HCT116 (cell line): ENCODE results near the gene TMEM138. TPM values are rescaled to one million over a fixed set of nuclear protein-coding genes. Genes with fewer than 3 reads are reported as not detected.
A peak's percentile ranks its signal among the peaks of the same experiment; 100 is the strongest.

Experiments
- ATAC-seq: fragments of 200-7000 bp; cut with Tn5 transposase; 2 replicates; pipeline ENCODE4 v1.9.1; 2020; ENCODE audit warnings: mild to moderate bottlenecking, moderate library complexity
- BruUV-seq: library from RNA; stranded (reverse); fragments of 400-500 nt; replicated peaks from 2 replicates; lab custom pipeline; 2021; lab: Mats Ljungman, UMichigan
- CTCF ChIA-PET: fragments of 300-600 bp; sonication (Branson Sonifier 250); formaldehyde crosslinking; loops from one replicate; lab custom pipeline; 2021; ENCODE audit warnings: antibody characterized with exemption; lab: Charles Lee
- POLR2A ChIA-PET: fragments of 300-600, 350-600 bp; sonication (Branson Sonifier 250); formaldehyde crosslinking; loops from one replicate; lab custom pipeline; 2021; ENCODE audit warnings: antibody characterized with exemption; lab: Charles Lee
- RAD21 ChIA-PET, 2 experiments: fragments of 300-600 bp; sonication (Branson Sonifier 250); formaldehyde crosslinking; loops; one replicate each; lab custom pipeline; 2023; ENCODE audit warnings: low total read pairs in 2 of 2; ENCODE audit not compliant: uncharacterized antibody in 2 of 2, unreplicated experiment in 2 of 2, low non-redundant PET in 1 of 2; lab: Charles Lee
- DNase-seq: peaks from one replicate; pipeline ENCODE4 v3.0.0-alpha.2; 2010; ENCODE audit warnings: low read depth, low spot score
- H2AFZ ChIP-seq: fragments of 200-600 bp; shearing (Covaris generic), sonication (generic); 2 replicates; pipeline ENCODE4 v1.6.1; 2017; ENCODE audit warnings: low read depth, mixed run types, mixed read lengths, antibody characterized with exemption, low read length; ENCODE audit not compliant: poor library complexity, severe bottlenecking
- H3K27ac ChIP-seq: 2 replicates; pipeline ENCODE4 v1.5.1; 2012; ENCODE audit warnings: low read depth, low read length
- H3K27me3 ChIP-seq: fragments of 200-600 bp; sonication (generic); 2 replicates; pipeline ENCODE4 v1.6.1; 2016; ENCODE audit warnings: mixed run types, low read length, mixed read lengths; ENCODE audit not compliant: insufficient read depth
- H3K36me3 ChIP-seq, 2 experiments: fragments of 200-500 bp in 1 of 2; fragments of 200-600 bp in 1 of 2; sonication (Bioruptor generic) in 1 of 2; sonication (generic) in 1 of 2; 2 replicates each; pipeline versions ENCODE4 v1.5.1 to v1.6.1; 2014 to 2016; ENCODE audit warnings: low read length in 2 of 2, inconsistent platforms in 1 of 2, mixed read lengths in 1 of 2, mixed run types in 1 of 2; ENCODE audit not compliant: insufficient read depth in 2 of 2, control insufficient read depth in 1 of 2
- H3K4me1 ChIP-seq, 2 experiments: fragments of 200-600 bp in 1 of 2; sonication (generic) in 1 of 2; 2 replicates each; pipeline versions ENCODE4 v1.5.1 to v1.6.1; 2012 to 2017; ENCODE audit warnings: low read length in 2 of 2, inconsistent platforms in 1 of 2, mild to moderate bottlenecking in 1 of 2, mixed read lengths in 1 of 2, mixed run types in 1 of 2, moderate library complexity in 1 of 2; ENCODE audit not compliant: insufficient read depth in 2 of 2, control insufficient read depth in 1 of 2
- H3K4me2 ChIP-seq: fragments of 200-600 bp; sonication (generic); 2 replicates; pipeline ENCODE4 v1.6.1; 2017; ENCODE audit warnings: mixed run types, low read length, mixed read lengths
- H3K4me3 ChIP-seq, 2 experiments: fragments of 200-600 bp in 1 of 2; sonication (generic) in 1 of 2; replicated peaks in 1 of 2; 2 replicates each; pipeline ENCODE4 v1.5.1; 2011 to 2016; ENCODE audit warnings: low read length in 2 of 2, control low read depth in 1 of 2, low read depth in 1 of 2, mild to moderate bottlenecking in 1 of 2, mixed read lengths in 1 of 2, mixed run types in 1 of 2
- H3K79me2 ChIP-seq: fragments of 200-600 bp; sonication (generic); 2 replicates; pipeline ENCODE4 v1.6.1; 2017; ENCODE audit warnings: mild to moderate bottlenecking, mixed run types, low read length, moderate library complexity, mixed read lengths; ENCODE audit not compliant: insufficient read depth
- H3K9ac ChIP-seq: fragments of 200-600 bp; sonication (generic); 2 replicates; pipeline ENCODE4 v1.6.1; 2016; ENCODE audit warnings: low read length, mixed read lengths
- H3K9me2 ChIP-seq: fragments of 200-600 bp; sonication (generic), shearing (Covaris generic); 2 replicates; pipeline ENCODE4 v1.6.1; 2017; ENCODE audit warnings: mixed run types, mild to moderate bottlenecking, moderate library complexity; ENCODE audit not compliant: insufficient read depth
- H3K9me3 ChIP-seq, 2 experiments: fragments of 200-500 bp in 1 of 2; fragments of 200-600 bp in 1 of 2; sonication (Bioruptor generic) in 1 of 2; sonication (generic) in 1 of 2; 2 replicates each; pipeline ENCODE4 v1.6.1; 2014 to 2017; ENCODE audit warnings: low read length in 2 of 2, mixed read lengths in 2 of 2, inconsistent platforms in 1 of 2, low read depth in 1 of 2, mild to moderate bottlenecking in 1 of 2, mixed run types in 1 of 2, moderate library complexity in 1 of 2; ENCODE audit not compliant: control insufficient read depth in 1 of 2, insufficient read depth in 1 of 2
- H4K20me1 ChIP-seq: fragments of 200-600 bp; sonication (generic), shearing (Covaris generic); 2 replicates; pipeline ENCODE4 v1.6.1; 2017; ENCODE audit warnings: mixed run types, mild to moderate bottlenecking, moderate library complexity; ENCODE audit not compliant: insufficient read depth
- CEBPB ChIP-seq: IDR thresholded peaks from 2 replicates; pipeline ENCODE4 v1.6.1; 2012; ENCODE audit warnings: low read depth
- EGR1 ChIP-seq: IDR thresholded peaks from 2 replicates; pipeline ENCODE4 v1.6.1; 2012; ENCODE audit warnings: low read depth
- EZH2 ChIP-seq: fragments of 200-600 bp; sonication (generic); IDR thresholded peaks from 2 replicates; pipeline ENCODE4 v1.6.1; 2017; ENCODE audit warnings: antibody characterized with exemption, mixed run types
- EZH2phosphoT487 ChIP-seq: fragments of 200-600 bp; IDR thresholded peaks from 2 replicates; pipeline ENCODE4 v1.6.1; 2018; ENCODE audit warnings: antibody characterized with exemption, borderline replicate concordance
- FOSL1 ChIP-seq: IDR thresholded peaks from 2 replicates; pipeline ENCODE4 v1.6.1; 2012; ENCODE audit warnings: low read depth
- JUND ChIP-seq: IDR thresholded peaks from 2 replicates; pipeline ENCODE4 v1.6.1; 2012
- POLR2A ChIP-seq: IDR thresholded peaks from 2 replicates; pipeline ENCODE4 v1.7.0; 2011; ENCODE audit warnings: borderline replicate concordance; ENCODE audit not compliant: insufficient read depth, insufficient read length; ENCODE audit errors: extremely low read depth
- SIN3A ChIP-seq: IDR thresholded peaks from 2 replicates; pipeline ENCODE4 v1.6.1; 2012; ENCODE audit warnings: low read depth
- SP1 ChIP-seq: IDR thresholded peaks from 2 replicates; pipeline ENCODE4 v1.6.1; 2012; ENCODE audit warnings: low read depth
- SRF ChIP-seq: IDR thresholded peaks from 2 replicates; pipeline ENCODE4 v1.6.1; 2012; ENCODE audit warnings: low read depth
- TCF7L2 ChIP-seq: IDR thresholded peaks from 2 replicates; pipeline ENCODE4 v1.7.0; 2011; ENCODE audit warnings: borderline replicate concordance, inconsistent platforms; ENCODE audit not compliant: insufficient read depth, insufficient read length; ENCODE audit errors: extremely low read depth
- ZFX ChIP-seq: fragments of 450-650 bp; IDR thresholded peaks from 2 replicates; pipeline ENCODE4 v1.6.1; 2017
- intact Hi-C: fragments of 100-400 bp; cut with micrococcal nuclease; formaldehyde crosslinking; loops from 2 replicates; pipeline ENCODE4 v1.10.0; 2022
- total RNA-seq: library from RNA; stranded (reverse); gene quantifications from one replicate; pipeline ENCODE4 v1.2.1, GENCODE V29; 2021; ENCODE audit not compliant: unreplicated experiment
- TF ChIP-seq, protein P1 (sequence below): IDR thresholded peaks from 2 replicates; pipeline ENCODE4 v1.6.1; 2011; ENCODE audit warnings: mild to moderate bottlenecking, low read length, moderate library complexity; ENCODE audit not compliant: insufficient replicate concordance; ENCODE audit errors: extremely low read depth
- TF ChIP-seq, protein P2 (sequence below): IDR thresholded peaks from 2 replicates; pipeline ENCODE4 v1.6.1; 2012

TMEM138 gene
- total RNA-seq, 1 experiment from 2014 or later: 45.0 TPM

DNA sequence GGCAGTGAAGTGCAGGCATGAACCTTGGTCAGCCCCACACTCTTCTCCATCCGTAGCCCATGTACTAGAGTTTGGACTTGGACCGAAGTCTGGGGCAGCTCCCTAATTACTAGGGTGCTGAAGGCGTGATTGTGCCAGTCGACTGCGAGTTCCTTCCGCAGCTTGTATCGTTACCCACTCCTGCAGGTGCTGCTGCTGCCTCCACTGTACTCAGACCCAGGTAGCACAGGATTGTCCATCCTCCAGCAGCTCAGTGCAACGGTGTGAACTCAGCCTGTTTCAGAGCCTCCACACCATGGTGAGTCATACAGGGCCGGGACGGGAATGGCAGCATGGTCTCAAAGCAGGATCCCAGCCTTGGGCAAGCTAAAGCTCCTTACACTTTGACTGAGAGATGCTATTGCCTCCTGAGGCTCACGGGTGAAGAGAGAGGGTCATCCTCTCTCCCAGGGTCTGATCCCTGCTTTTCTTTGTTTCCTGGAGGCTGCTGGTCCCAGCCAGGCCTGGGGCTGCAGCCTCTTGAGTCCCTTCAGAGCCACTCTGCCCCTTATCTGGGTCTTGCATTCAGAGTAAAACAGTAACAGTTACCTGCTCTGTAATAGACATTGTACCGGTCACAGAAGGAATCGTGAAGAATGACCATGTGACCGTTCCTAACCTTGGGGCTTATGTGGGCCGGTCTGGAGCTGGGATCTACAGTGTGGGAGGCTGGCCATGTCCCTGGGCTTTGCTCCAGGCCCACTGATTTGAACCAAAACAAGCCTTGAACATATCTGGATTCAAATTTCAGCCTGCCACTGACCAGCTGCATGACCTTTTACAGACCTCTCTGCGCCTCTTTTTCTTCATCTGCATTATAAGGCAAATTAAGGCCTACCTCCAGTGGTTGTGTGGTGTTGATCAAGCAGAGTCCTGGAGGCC is 27.5 kb upstream of the TMEM138 start:
- H3K36me3 ChIP-seq: peaks cover 3 to 5% of the 10 kb centered on the region in 2 experiments; a peak in 2 of 4 replicates
- peak overlapping the region; percentile 97 for H3K9ac ChIP-seq
- intact Hi-C loops: loop anchor here (5.0 kb wide), 1 partner anchor 293 kb away; no protein-coding TSS in a partner anchor
- POLR2A ChIA-PET: interaction anchor here (0.8 to 2.0 kb wide), 4 partner anchors 27 to 94 kb away, joined by 4 to 45 read pairs (median 6); partner anchors contain the start of genes CPSF7, CYB561A3 and TMEM138
- RAD21 ChIA-PET: interaction anchor here (0.5 to 1.8 kb wide), 3 partner anchors 51 to 303 kb away, joined by 3 to 5 read pairs (median 4); no protein-coding TSS in a partner anchor
- DNase-seq: no peak
- no peaks in the 10 kb centered on the region for H3K27me3 ChIP-seq
- peaks cover 28 to 46% of the 10 kb centered on the region in 2 experiments for H3K4me1 ChIP-seq
- no peaks in the 10 kb centered on the region for H4K20me1 ChIP-seq
- CTCF ChIA-PET: interaction anchor here (0.6 to 4.6 kb wide), 4 partner anchors 27 to 304 kb away, joined by 4 to 120 read pairs (median 4); partner anchors contain the start of gene CYB561A3
- ATAC-seq: no peak
- no peak overlapping the region for H2AFZ ChIP-seq
- H3K4me3 ChIP-seq: peak overlapping the region; percentile 85 to 97
- H3K9me3 ChIP-seq: no peaks in the 10 kb centered on the region
- H3K9me2 ChIP-seq: no peaks in the 10 kb centered on the region
- BruUV-seq: no TSS peak
- H3K79me2 ChIP-seq: peaks cover 57% of the 10 kb centered on the region
- peak overlapping the region; percentile 93 for H3K4me2 ChIP-seq
- no peak for TF ChIP-seq SRF
- no peak for TF ChIP-seq CEBPB
- peak; percentile 27; the same call in 1 of the 2 replicates for TF ChIP-seq JUND
- no peak for TF ChIP-seq EGR1
- TF ChIP-seq EZH2: no peak
- TF ChIP-seq, protein P1, sequence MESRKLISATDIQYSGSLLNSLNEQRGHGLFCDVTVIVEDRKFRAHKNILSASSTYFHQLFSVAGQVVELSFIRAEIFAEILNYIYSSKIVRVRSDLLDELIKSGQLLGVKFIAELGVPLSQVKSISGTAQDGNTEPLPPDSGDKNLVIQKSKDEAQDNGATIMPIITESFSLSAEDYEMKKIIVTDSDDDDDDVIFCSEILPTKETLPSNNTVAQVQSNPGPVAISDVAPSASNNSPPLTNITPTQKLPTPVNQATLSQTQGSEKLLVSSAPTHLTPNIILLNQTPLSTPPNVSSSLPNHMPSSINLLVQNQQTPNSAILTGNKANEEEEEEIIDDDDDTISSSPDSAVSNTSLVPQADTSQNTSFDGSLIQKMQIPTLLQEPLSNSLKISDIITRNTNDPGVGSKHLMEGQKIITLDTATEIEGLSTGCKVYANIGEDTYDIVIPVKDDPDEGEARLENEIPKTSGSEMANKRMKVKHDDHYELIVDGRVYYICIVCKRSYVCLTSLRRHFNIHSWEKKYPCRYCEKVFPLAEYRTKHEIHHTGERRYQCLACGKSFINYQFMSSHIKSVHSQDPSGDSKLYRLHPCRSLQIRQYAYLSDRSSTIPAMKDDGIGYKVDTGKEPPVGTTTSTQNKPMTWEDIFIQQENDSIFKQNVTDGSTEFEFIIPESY: no peak
- no peak for TF ChIP-seq EZH2phosphoT487
- TF ChIP-seq TCF7L2: no peak
- peak; percentile 22; the same call in 1 of the 2 replicates for TF ChIP-seq ZFX
- TF ChIP-seq SIN3A: no peak
- TF ChIP-seq, protein P2, sequence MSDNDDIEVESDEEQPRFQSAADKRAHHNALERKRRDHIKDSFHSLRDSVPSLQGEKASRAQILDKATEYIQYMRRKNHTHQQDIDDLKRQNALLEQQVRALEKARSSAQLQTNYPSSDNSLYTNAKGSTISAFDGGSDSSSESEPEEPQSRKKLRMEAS: 0 out of 2 replicates have a peak, but pooled peaks have one; percentile 24
- no peak for TF ChIP-seq SP1
- TF ChIP-seq POLR2A: peak; percentile 35
- peak; percentile 14; the same call in 1 of the 2 replicates for TF ChIP-seq FOSL1
- H3K27ac ChIP-seq: peak overlapping the region; percentile 92
